ENCODE data around the gene PIN1.

GRCh38 chr19:9799162-9799561 is 36.0 kb upstream of the PIN1 start:
- TF ChIP-seq MAX (IDR thresholded peaks at IDR 0.05) (no peak), NFIC (IDR thresholded peaks at IDR 0.05) (no peak), YY1 (IDR thresholded peaks at IDR 0.05; ENCODE audit: low read depth) (no peak), TAF1 (IDR thresholded peaks at IDR 0.05; ENCODE audit: low read depth) (no peak), ZBTB7A (IDR thresholded peaks at IDR 0.05; ENCODE audit: low read depth) (no peak), EGR1 (IDR thresholded peaks at IDR 0.05) (no peak), RAD21 (IDR thresholded peaks at IDR 0.05; ENCODE audit: low read depth) (no peak), TEAD4 (IDR thresholded peaks at IDR 0.05) (no peak), FOXM1 (IDR thresholded peaks at IDR 0.05; ENCODE audit: borderline replicate concordance, low read depth) (no peak), EP300 (IDR thresholded peaks at IDR 0.05; ENCODE audit: borderline replicate concordance) (no peak)

All from Ishikawa (cell line).